DMS153 treated with DMSO at 0.1 percent for 48 hours (cell line): ENCODE measurements around the gene OR6K3.

Source experiments
- DNase-seq: peaks from one replicate; lab custom pipeline; 2025; ENCODE audit not compliant: unreplicated experiment; lab: John Stamatoyannopoulos, UW

The OR6K3 gene

DNA sequence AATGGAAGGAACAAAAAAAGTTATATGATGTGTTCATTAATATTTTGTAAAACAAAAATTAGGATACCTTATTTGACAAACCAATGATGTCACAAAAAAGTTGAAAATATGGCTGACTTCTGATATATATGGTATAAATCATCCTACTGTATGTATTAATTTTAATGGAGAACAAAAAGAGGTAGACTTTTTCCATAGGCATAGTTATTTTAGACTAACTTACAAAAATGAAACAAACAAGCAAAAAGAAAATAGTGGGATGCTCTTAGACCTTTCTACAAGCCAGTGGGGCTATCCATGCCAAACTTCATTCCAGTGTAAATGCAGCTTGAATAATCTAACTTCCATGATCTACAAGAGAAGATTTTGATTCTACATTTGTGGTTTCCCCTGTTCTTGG lies 33.5 kb downstream of the OR6K3 start:
- no peak for DNase-seq

DNA sequence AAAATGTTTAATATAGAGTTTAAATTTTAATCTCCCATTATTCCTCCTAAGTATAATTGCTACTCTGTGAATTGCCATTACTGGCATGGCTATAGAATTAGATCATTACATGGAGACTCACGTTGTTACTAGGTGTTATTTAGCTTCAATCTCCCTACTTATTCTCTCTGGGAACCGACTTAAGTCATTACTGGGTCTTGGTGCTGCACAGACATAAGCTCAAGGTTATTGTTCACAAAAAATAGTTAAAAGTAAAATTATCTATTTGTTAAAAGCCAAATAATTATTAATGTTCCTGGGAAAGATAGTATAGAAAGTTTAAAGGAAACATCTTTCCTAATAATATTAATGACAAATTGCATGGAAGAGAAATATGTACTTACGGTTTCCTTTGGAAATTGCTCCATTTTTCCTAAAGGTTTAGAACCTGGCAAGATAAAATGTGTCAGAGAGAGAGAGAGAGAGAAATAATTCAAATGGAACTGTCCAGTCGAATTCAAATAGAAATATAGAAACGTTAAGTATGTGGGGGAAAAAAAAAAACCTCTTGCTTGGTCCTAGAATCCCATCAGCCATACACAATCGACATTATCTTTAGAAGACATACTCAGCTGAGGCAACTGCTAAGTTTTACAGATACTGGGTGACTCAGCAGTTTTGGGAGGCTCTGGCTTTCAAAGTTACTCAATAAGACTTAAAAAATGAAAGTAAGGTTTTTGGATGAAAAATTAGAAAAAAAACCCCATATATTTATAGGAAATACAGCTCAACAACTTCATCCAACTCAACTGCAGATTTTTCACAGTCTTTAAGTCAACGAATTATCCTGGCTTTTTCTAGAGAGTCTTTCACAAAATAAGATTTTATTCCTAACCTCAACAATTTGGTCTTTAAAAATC lies 34.2 kb downstream of the OR6K3 start, which contains the start of gene SPTA1:
Gene SPTA1, minus strand, starts transcription at position 605 of the 899 bp plus-strand sequence. Its CDS starts 198 bp downstream, at position 407.
- no peak for DNase-seq

DNA sequence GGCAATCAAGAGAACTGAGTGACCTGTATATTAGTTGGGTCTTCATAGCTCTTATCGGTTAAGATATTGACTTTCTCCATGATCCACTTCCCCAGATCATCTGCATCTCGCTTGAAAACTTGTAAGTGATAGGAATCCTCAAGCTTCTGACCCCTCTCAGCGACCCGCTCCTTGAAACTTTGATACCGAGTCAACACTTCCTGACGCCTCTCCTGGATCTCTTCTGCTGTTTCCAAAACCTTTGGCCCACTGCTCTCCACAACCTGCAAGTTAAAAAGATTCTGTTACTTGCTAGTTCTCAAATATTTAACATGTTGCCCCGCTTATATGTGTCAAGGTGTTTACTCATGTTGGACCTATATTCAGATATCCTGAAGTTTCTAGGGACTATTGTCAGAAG lies 35.4 kb downstream of the OR6K3 start:
- DNase-seq, result no peak

DNA sequence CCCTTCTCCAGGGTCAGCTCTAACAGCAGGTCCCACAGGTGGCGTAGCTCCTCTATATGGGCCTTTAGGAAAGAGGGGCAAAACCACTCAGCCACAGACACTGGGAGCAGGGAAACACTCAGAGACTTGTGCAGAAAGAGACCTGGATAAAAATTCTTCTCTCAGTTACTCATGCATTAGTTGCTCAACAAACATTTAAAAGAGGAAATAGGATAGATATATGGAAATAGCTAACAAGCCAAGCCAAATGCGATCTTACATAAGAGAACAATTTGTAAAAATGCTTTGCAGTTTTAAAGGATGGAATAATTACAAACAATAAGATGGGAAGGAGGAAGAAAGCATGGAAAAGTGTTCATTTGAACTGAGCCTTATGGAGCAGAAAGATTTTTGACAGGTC lies 38.9 kb downstream of the OR6K3 start:
- DNase-seq, result no peak

DNA sequence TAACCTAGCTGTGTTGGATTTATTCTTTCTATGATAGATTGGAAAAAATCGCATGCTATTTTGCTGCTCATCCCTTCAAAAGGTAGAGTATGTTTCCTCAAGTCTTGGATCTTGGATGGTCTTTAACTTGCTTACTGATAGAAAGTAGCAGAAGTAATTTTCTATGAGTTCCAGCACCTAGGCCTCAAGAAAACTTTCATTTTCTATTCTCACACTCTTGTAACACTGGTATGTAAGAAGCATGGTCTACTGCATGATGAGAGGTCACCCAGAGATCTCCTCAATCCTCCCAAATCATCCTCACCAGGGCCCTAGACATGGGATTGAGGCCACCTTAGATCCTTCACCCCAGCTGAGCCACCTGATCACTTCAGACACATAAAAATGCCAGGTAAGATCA lies 41.2 kb downstream of the OR6K3 start:
- no peak for DNase-seq

DNA sequence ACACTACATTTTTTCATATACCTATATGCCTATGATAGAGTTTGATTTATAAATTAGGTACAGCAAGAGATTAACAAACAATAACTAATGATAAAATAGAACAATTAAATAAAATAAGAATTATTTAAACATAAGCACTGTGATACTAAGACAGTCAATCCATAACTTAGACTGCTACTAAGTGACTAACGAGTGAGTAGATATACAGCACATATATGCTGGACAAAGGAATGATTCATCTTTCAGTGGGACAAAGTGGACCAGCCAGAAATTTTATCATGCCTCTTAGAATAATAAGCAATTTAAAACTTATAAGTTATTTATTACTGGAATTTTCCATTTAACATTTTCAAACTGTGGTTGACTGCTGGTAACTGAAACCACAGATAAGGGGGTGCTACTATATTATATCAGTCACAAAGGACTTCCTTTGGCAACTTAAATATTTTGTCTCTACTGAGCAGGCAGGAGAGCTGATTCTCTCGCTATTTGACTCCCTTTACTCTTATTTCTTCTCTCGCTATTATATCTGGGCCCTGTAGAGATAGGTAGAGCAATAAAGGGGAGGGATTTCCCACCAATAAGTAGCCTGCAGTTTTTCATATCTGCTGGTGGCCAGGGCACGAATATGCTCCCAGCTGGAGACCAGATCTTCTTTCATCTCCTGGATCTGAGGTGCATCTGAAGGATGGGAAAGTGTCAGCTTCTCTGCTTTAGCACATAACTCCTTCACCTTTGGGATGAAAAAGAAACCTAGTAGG lies 44.8 kb downstream of the OR6K3 start:
- DNase-seq, result no peak

DNA sequence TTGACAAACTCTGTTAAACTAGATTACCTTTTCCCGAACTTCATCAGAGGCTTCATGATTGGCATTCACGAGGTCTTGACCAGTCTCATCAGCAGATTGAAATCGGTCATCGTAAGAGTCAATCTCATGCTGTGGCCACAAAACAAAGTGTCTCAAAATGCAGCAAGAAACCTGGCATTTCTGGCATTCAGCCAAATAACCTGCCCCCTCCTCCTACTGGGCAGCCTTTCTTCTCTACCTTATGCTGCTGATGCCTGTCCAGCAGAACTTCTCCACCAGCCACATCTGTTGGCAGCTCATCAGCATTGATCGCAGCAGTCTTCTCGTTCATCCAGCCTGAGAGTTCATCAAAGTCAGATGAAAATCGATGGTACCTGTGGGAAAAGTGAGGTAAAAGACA lies 46.2 kb downstream of the OR6K3 start:
- no peak for DNase-seq
